MM.1S (cell line): ENCODE results near the gene INTS15.

Experiments used
- CTCF ChIP-seq: fragments of 300-600 bp; sonication (generic); IDR thresholded peaks from 2 replicates; pipeline ENCODE4 v1.5.1; 2016; ENCODE audit warnings: antibody characterized with exemption, low read length, mixed read lengths
- EZH2 ChIP-seq: fragments of 300-600 bp; sonication (generic); optimal IDR thresholded peaks from 2 replicates; pipeline ENCODE3; 2017; ENCODE audit warnings: low read depth, mild to moderate bottlenecking, antibody characterized with exemption, low read length, mixed read lengths

GRCh38 chr7:6621195-6622133, 31.6 kb downstream of the INTS15 start:
- no peak for TF ChIP-seq EZH2
- no peak for TF ChIP-seq CTCF
